ENCODE results near the gene SFSWAP.
"Not testable (repeated sequence)": the region's sequence is repeated elsewhere in the genome, so short reads cannot be mapped to it uniquely, and the experiment has no call there.

The SFSWAP gene

DNA sequence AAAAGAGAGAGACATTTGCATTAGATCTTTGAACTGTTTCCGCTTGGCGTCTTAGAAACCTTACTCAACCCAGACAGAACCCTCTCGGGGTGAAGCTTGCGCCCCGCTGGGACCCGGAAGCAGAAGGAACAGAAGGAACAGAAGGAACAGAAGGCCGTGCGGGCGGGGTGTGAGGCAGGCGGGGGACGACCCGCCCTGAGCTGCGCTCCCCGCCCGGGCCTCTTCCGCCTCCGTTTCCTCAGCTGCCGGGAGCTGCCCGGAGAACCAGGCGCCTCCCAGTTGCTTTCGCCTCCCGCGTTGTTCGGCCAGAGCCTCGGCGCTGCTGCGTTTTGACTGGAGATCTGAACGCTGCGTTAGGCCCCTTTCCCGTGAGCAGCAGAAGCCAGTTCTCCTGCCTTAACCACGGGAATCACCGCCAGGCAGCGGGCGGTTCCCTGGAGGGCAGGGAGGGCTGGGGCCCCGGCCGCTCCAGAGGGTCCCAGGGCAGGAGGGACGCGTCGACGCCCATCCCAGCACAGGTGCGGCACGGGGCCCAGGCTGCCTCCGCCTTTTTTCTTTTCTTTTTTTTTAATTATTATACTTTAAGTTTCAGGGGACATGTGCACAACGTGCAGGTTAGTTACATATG is 98.0 kb downstream of the SFSWAP start:
- DNase-seq (ENCODE audit: extremely low read depth, low read depth): no peak
- TF ChIP-seq CTCF (IDR thresholded peaks at IDR 0.05; ENCODE audit: low read depth, low read length): no peak

DNA sequence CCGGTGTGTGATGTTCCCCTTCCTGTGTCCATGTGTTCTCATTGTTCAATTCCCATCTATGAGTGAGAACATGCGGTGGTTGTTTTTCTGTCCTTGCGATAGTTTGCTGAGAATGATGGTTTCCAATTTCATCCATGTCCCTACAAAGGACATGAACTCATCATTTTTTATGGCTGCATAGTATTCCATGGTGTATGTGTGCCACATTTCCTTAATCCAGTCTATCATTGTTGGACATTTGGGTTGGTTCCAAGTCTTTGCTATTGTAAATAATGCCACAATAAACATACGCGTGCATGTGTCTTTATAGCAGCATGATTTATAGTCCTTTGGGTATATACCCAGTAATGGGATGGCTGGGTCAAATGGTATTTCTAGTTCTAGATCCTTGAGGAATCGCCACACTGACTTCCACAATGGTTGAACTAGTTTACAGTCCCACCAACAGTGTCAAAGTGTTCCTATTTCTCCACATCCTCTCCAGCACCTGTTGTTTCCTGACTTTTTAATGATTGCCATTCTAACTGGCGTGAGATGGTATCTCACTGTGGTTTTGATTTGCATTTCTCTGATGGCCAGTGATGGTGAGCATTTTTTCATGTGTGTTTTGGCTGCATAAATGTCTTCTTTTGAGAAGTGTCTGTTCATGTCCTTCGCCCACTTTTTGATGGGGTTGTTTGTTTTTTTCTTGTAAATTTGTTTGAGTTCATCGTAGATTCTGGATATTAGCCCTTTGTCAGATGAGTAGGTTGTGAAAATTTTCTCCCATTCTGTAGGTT is 98.8 kb downstream of the SFSWAP start:
- not testable (repeated sequence) for DNase-seq (ENCODE audit: extremely low read depth, low read depth)

GRCh38 chr12:131810726-131811125 is 99.8 kb downstream of the SFSWAP start:
- DNase-seq (ENCODE audit: extremely low read depth, low read depth): no peak
- TF ChIP-seq CTCF (IDR thresholded peaks at IDR 0.05; ENCODE audit: low read depth, low read length): no peak

DNA sequence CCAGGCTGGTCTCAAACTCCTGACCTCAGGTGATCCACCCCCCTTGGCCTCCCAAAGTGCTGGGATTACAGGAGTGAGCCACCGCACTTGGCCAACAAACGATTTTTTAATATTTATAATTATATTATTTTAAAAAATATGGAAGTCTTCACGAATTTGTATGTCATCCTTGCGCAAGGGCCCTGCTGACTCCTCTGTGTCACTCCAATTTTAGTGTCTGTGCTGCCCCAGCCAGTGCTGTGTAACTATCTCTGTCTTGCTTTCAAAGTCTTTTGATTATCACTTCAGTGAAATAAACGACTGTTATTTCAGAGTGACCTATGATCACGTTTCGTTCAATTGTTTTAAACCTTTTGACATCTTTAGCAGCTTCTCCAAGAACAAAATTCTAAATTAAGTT is 104.2 kb downstream of the SFSWAP start:
- no peak for DNase-seq (ENCODE audit: extremely low read depth, low read depth)
- no peak for TF ChIP-seq CTCF (IDR thresholded peaks at IDR 0.05; ENCODE audit: low read depth, low read length)

- TF ChIP-seq CTCF (IDR thresholded peaks at IDR 0.05; ENCODE audit: low read depth, low read length): no peak
- DNase-seq (ENCODE audit: extremely low read depth, low read depth): no peak
These were observed 105.6 kb downstream of the SFSWAP start for GRCh38 chr12:131816495-131816894.

DNA sequence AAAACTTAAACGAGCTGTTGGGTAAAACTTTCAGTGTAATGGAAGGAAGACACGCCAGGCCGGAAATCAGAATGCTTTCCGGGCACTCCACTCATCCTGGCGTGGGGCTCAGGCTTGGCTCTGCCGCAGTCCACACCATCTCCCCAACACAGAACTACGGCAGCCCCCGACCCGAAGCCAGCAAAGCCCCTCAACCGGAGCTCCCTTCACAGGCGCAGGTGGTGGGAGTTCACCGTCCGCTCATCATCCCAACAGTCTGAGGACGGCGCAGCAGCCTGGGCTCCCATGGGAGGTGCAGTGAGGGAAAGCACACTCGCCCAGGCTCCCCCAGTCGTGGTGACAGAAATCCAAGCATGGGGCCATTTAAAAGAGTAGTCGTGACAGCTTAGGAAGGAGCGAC is 106.4 kb downstream of the SFSWAP start:
- DNase-seq (ENCODE audit: extremely low read depth, low read depth): no peak
- no peak for TF ChIP-seq CTCF (IDR thresholded peaks at IDR 0.05; ENCODE audit: low read depth, low read length)

DNA sequence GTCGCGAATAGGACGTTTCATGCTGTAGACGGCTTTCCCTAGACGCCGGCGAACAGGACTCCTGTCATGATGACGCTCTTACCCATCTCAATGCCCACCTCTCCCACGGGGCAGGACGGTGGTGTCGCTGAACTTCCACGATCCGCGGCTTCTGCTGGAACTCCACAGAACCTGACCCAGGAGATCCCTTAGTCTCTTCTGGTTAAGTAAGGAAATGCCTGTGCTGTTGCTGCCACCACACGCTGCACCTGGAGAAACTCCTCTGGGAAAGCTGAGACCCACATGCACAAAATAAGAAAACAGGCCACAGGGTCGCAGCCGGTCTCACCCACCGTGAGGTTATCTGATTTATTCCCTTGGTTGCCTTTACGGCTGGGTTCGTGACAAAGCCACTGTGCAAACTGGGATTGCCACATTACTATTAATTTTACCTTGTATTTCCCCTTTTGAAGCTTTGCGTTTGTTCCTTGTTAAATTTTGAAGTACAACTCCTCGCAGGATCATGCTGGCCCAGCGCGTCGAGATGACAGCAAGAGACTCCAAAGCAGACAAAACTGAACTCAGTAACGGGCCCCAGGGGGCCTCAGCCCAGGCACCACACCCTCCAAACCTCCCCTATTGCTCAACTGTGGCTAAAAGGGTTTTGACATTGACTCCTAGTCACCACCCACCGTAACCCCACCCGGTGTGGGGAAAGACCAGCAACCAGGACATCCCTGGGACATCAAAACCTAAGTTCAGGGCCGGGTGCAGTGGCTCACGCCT is 108.1 kb downstream of the SFSWAP start:
- DNase-seq (ENCODE audit: extremely low read depth, low read depth): no peak
- TF ChIP-seq CTCF (IDR thresholded peaks at IDR 0.05; ENCODE audit: low read depth, low read length): no peak

Measured in AG09319 (cell line).